GM12873 (cell line): ENCODE data around the gene SORL1.

Source experiments
- CTCF ChIP-seq: IDR thresholded peaks from 2 replicates; pipeline ENCODE4 v1.5.1; 2012; ENCODE audit warnings: low read depth, mild to moderate bottlenecking, moderate library complexity, low read length, control low read depth; ENCODE audit not compliant: insufficient read depth; ENCODE audit errors: missing control alignments

SORL1 gene

DNA sequence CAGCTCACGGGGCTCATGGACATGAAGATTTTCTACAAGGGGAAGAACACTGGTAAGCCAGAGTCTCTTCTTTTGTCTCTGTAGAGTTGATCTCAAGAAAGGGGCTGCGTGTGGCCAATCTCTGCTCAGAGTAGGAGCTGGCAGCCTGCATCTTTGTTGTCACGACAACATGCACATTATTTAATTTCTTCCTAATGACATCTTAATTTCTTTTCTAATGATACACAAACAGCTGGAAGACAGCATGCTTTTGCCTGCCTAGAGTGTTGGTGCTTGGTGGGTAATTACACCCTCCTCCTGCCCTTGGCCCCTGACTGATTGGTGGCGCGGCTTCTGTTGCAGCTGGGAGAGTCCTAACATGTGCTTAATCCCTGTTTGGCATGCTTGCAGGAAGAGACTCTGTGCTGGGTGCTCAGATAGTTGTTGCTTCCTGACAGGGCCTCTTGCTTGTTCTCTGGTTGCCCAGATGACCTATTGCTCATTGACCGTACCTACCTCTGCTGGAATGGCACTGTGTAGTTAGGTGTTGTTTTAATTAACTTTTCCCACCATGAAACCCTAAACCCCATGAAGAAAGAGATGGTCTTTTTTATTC lies 107.6 kb downstream of the SORL1 start:
- no peak for TF ChIP-seq CTCF

DNA sequence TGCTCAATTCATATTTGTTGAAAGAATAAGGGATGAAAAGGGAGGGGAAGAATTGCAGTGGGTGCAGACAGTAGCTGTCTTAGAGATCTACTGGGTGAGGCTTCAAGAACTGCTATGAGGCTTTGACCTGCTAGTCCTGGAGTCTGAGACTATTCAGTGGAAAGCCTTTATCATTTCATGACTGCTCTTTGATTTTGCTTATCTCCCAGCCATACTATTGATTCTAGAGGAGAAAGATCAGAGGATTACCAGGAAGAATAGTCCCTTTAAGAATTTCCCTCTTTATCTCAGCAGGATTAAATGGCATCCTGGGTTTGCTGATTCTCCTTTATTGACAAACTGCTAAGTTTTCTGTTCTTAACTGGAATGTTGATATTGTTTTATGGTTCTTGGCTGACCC lies 108.1 kb downstream of the SORL1 start:
- no peak for TF ChIP-seq CTCF

DNA sequence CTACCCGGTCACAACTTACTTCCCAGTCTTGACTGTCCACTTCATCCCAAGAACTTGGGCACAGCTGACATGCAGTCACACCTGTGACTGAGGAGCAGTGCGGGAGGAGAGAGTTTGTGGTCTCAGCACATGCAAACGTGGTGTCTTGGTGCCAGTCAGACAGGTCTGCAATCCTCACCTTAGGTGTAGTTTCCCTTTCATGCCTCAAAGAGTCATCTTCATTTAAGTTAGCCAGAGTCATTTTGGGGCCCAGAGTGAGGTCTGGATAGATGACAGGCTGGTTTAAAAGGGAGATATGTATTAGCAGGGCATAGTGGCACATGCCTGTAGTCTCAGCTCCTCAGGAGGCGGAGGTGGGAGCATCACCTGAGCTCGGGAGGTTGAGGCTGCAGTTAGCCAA lies 109.1 kb downstream of the SORL1 start:
- TF ChIP-seq CTCF, result no peak

GRCh38 chr11:121561716-121562115 lies 109.6 kb downstream of the SORL1 start:
- no peak for TF ChIP-seq CTCF

- TF ChIP-seq CTCF, result no peak
Measured at GRCh38 chr11:121563003-121563402, 110.9 kb downstream of the SORL1 start.

DNA sequence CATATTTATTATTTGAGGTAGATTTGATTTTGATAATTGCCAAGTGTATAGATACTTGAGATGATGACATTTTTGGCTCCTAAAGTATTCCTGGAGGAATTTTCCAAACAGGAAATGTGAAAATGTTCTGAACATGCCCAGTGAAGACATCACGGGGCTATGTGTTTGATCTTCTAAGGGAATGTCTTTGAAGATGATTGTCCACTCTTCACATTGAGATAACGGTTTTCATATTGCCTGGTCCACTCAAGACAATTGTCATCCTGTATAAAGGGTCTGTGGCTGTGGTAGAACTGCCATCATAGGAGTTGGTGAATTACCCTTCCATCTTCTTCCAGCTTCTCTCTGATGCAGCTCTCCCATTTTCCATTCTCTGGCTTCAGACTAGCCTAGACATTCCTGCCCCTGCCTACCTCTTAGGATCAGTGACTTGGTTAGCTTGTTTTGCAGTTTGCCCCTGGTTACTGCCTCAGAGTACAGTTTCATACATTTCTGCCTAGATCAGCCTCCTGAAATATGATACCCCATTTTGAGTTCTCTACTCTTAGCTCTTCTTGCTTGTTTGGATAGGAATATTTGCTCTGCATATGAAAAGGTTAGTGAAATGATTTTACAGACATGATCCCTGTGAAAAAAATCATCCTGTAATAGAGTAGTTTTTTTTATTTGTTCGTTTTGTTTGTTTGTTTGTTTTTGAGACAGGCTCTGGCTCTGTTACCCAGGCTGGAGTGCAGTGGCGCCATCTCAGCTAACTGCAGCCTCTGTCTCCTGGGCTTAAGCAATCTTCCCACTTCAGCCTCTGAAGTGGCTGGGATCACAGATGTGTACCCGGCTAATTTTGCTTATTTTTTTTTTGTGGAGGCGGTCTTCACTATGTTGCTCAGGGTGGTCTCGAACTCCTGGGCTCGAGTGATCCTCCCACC lies 112.0 kb downstream of the SORL1 start:
- TF ChIP-seq CTCF, result no peak

DNA sequence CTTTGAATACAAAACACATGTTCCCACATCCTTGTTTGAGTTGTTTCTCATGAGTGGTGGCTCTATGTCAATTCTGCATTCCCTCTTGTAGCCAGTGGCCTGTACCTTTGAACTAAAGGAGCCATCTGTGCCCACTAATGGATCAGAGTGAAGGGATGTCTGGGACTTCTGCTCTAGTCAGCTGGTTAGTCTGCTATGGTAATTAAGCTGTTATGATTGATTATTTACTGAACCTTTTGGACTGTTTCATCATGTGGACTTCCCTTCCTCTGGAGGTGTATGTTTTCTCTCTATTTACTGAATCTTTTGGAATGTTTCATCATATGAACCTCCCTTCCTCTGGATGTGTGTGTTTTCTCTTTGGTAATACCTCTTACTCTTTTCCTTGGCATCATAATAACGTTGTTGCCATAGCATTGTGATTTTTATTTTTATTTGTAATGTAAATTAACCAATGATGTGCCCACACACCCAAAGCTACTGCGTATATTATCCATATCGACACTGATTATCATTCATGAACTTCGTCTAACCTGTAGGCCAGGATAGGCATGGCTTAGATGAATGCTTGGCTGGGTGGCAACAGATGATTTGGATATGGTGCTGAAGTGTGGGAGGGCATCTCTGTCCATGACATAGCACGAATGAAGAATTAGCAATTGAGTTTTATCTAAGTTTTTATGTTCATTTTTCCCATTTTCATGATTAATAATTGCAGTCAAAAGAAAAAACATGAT lies 113.0 kb downstream of the SORL1 start:
- TF ChIP-seq CTCF, result no peak
